Kidney (tissue), 14 donors: ENCODE measurements around the gene RPTOR. TPM values are rescaled to one million over a fixed set of nuclear protein-coding genes. Genes with fewer than 3 reads are reported as not detected.
A peak's percentile ranks its signal among the peaks of the same experiment; 100 is the strongest.

Experiments used
- DNase-seq, 5 donors: peaks; one replicate each; pipeline ENCODE4 v3.0.0-alpha.2; 2013 to 2020
- FAIRE-seq: peaks from 2 replicates; lab custom pipeline; 2012; peaks lifted over from hg19 to GRCh38; lab: Jason Lieb, UNC
- H3K27ac ChIP-seq, 2 donors: one replicate each; pipeline ENCODE4 v1.7.0; 2013; ENCODE audit warnings: low read depth in 2 of 2, low read length in 2 of 2, inconsistent platforms in 1 of 2
- H3K27me3 ChIP-seq: one replicate; pipeline ENCODE4 v1.7.1; 2013; ENCODE audit warnings: low read length, inconsistent platforms; ENCODE audit not compliant: control insufficient read depth, insufficient read depth
- H3K36me3 ChIP-seq, 3 donors: one replicate each; pipeline versions ENCODE4 v1.7.0 to v1.7.1; 2013; ENCODE audit warnings: low read length in 3 of 3, control low read depth in 1 of 3, inconsistent platforms in 1 of 3; ENCODE audit not compliant: insufficient read depth in 3 of 3, control insufficient read depth in 2 of 3
- H3K4me1 ChIP-seq, 3 donors: one replicate each; pipeline versions ENCODE4 v1.7.0 to v1.7.1; 2013; ENCODE audit warnings: low read length in 3 of 3, inconsistent platforms in 1 of 3, low read depth in 1 of 3; ENCODE audit not compliant: control insufficient read depth in 2 of 3, insufficient read depth in 2 of 3
- H3K4me3 ChIP-seq, 3 donors: one replicate each; pipeline versions ENCODE4 v1.7.0 to v1.8.1; 2013; ENCODE audit warnings: low read length in 3 of 3, control low read depth in 1 of 3, inconsistent platforms in 1 of 3
- H3K9ac ChIP-seq, 3 donors: one replicate each; pipeline versions ENCODE4 v1.7.0 to v1.7.1; 2013; ENCODE audit warnings: low read length in 3 of 3, control low read depth in 1 of 3, inconsistent platforms in 1 of 3
- H3K9me3 ChIP-seq, 3 donors: one replicate each; pipeline versions ENCODE4 v1.7.0 to v1.7.1; 2013; ENCODE audit warnings: low read length in 3 of 3, control low read depth in 1 of 3, inconsistent platforms in 1 of 3; ENCODE audit not compliant: control insufficient read depth in 2 of 3, insufficient read depth in 1 of 3
- intact Hi-C: fragments of 100-400 bp; cut with DNase I; formaldehyde crosslinking; loops from one replicate; pipeline ENCODE4 v1.11.1; 2022
- polyA plus RNA-seq: library from polyadenylated mRNA; stranded (reverse); fragments of 350-450 nt; fragmentation: Illumina TruSeq; extraction: RNeasy Lipid Tissue Mini Kit (QIAGEN cat#74804); gene quantifications from one replicate; pipeline ENCODE4 v1.2.3, GENCODE V29; 2014; ENCODE audit warnings: low read depth, low replicate concordance; ENCODE audit not compliant: insufficient read depth
- total RNA-seq: library from RNA; stranded (reverse); fragmentation: NEBNext Ultra II Directional; extraction: Animal tissue kit (Norgen Biotek cat#: 25700); gene quantifications from one replicate; pipeline ENCODE4 v1.2.1, GENCODE V29; 2021
- TF ChIP-seq, protein P1 (sequence below): IDR thresholded peaks from 3 replicates; pipeline ENCODE4 v1.5.1; 2012; ENCODE audit warnings: mild to moderate bottlenecking, moderate library complexity, borderline replicate concordance; ENCODE audit not compliant: insufficient read depth; ENCODE audit errors: extremely low read depth
- donor health status: control.
- donor health status: control.
- donor health status: control.
- donor health status: control.
- donor health status: control.
- donor health status: DM: yes; HTN: yes; CAD: no.
- donor health status: Normal renal cell carcinoma (clear cell type).

RPTOR gene
- total and polyA plus RNA-seq, 2 donors from 2014 or later, result 5.5 to 37.6 TPM

DNA sequence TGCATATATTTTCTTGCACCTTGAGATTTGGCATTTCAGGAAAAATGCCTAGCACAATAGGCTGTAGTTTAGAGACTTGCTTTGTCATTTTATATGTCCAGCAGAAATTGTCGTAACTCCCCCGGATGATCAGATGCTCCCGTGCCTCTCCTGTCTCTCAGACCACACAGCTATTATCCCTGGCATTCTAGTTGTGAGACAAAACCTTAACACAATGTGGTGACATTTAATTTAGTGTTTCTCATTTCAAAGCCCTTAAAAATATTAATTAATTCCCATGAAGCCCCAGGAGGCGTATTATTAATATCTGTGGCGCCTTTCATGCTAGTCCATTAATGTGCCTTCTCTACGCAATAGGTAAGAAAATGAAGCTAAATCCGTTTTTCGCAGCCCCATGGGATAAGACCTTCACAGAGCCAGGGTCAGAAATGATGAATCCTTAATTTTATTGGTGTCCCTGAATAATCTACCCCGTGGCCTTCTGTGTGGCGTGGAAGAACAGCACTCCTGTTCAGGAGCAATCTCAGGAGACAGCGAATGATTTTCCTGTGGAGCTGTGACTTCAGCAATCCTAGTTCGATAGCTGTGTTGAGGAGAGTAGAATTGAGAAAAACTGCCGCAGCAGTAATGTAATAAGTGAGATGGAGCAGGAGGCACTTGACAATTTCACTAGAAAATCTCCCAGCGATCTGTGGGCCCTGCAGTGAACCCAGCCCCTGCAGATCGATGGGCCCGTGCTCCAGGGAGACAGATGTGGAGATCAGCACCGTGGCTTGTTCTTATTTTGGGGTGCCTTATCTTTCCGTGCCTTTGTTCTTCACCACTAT lies 157.9 kb downstream of the RPTOR start:
- Histone ChIP-seq H3K4me3 (no peak overlapping the region), H3K4me1 (no peaks in the 10 kb centered on the region), H3K27ac (no peak overlapping the region), H3K9ac (no peak overlapping the region), H3K36me3 (no peaks in the 10 kb centered on the region), H3K9me3 (no peaks in the 10 kb centered on the region), H3K27me3 (no peaks in the 10 kb centered on the region)
- DNase-seq (peak in 1 of 5 donors; percentile 30), FAIRE-seq (no peak)
- TF ChIP-seq, protein P1, sequence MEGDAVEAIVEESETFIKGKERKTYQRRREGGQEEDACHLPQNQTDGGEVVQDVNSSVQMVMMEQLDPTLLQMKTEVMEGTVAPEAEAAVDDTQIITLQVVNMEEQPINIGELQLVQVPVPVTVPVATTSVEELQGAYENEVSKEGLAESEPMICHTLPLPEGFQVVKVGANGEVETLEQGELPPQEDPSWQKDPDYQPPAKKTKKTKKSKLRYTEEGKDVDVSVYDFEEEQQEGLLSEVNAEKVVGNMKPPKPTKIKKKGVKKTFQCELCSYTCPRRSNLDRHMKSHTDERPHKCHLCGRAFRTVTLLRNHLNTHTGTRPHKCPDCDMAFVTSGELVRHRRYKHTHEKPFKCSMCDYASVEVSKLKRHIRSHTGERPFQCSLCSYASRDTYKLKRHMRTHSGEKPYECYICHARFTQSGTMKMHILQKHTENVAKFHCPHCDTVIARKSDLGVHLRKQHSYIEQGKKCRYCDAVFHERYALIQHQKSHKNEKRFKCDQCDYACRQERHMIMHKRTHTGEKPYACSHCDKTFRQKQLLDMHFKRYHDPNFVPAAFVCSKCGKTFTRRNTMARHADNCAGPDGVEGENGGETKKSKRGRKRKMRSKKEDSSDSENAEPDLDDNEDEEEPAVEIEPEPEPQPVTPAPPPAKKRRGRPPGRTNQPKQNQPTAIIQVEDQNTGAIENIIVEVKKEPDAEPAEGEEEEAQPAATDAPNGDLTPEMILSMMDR, result no peak
- intact Hi-C loops, result no loop called here

GRCh38 chr17:80703142-80703478 lies 158.5 kb downstream of the RPTOR start:
- Histone ChIP-seq H3K9me3 (no peaks in the 10 kb centered on the region), H3K27ac (no peak overlapping the region), H3K4me3 (no peak overlapping the region), H3K27me3 (no peaks in the 10 kb centered on the region), H3K9ac (no peak overlapping the region), H3K36me3 (no peaks in the 10 kb centered on the region), H3K4me1 (no peaks in the 10 kb centered on the region)
- FAIRE-seq (no peak), DNase-seq (no peak)
- intact Hi-C loops, result no loop called here
- TF ChIP-seq, protein P1, result no peak

DNA sequence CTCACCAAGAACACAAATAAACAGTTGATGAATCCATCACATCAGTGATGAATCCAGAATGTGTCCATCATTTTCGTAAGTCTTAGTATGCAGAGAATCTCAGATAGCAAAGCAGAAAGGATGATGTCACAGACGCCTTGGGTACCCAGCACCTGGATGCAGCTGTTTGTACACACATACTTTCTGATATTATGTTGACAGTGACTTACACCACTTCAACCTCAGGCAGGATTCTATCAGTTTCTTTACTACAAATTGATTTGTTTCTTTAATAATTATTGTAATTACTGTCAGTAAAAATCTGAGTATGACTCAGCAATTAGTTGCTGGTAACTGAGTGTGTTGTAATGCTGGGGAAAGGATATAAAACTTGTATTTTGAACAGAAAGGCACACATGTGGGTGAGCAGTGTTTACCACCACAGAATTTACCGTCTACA lies 159.8 kb downstream of the RPTOR start:
- Histone ChIP-seq H3K4me1 (no peaks in the 10 kb centered on the region), H3K27me3 (no peaks in the 10 kb centered on the region), H3K4me3 (no peak overlapping the region), H3K27ac (no peak overlapping the region), H3K9me3 (no peaks in the 10 kb centered on the region), H3K36me3 (peaks cover 0 to 2% (median 0%) of the 10 kb centered on the region in 3 donors), H3K9ac (no peak overlapping the region)
- intact Hi-C loops, result no loop called here
- FAIRE-seq (no peak), DNase-seq (no peak)
- TF ChIP-seq, protein P1, result no peak
